HepG2 (cell line): Measurements from ENCODE around the gene UBTD1.

ENCODE experiments used
- CC2D1A ChIP-seq: sonication (generic); formaldehyde crosslinking; IDR thresholded peaks from 2 replicates; pipeline ENCODE4 v1.8.1; 2023; ENCODE audit warnings: mild to moderate bottlenecking, missing genetic modification reagents
- MXD4 ChIP-seq: IDR thresholded peaks from 2 replicates; pipeline ENCODE4 v1.6.1; 2016; ENCODE audit warnings: mild to moderate bottlenecking, missing biosample characterization, missing genetic modification reagents
- RBFOX2 ChIP-seq: fragments of 200-400 bp; formaldehyde crosslinking; IDR thresholded peaks from 2 replicates; pipeline ENCODE4 v1.6.1; 2017; ENCODE audit warnings: low read depth, mild to moderate bottlenecking, low read length
- ZNF274 ChIP-seq: sonication (generic); formaldehyde crosslinking; IDR thresholded peaks from 2 replicates; pipeline ENCODE4 v1.5.1; 2020; ENCODE audit warnings: mild to moderate bottlenecking, missing genetic modification reagents
- TF ChIP-seq, protein P1 (sequence below): sonication (generic); formaldehyde crosslinking; IDR thresholded peaks from 2 replicates; pipeline ENCODE4 v1.4.0; 2020; ENCODE audit warnings: missing genetic modification reagents

DNA sequence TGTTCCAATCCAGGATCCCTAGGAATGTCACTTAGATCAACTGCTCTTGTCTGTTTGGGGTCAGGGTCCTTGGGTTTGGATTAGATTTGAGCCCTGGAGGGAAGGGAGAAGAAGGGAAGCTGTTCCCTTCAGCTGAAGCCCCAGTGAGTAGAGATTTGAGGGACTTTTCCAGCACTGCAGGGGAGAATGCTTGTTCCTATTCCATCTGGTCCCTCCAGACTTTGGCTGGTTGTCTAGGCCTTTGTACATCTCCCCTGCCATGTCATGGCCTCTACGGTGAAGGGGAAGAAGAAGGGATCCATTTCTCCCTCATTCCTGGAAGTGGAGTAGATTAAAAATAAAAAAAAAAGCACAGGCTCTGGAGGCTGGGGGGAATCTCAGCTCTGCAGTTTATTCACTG is 101.9 kb downstream of the UBTD1 start:
- no peak for TF ChIP-seq MXD4 (CRISPR knock-in tag)
- TF ChIP-seq CC2D1A: no peak
- no peak for TF ChIP-seq ZNF274 (CRISPR knock-in tag)
- no peak for TF ChIP-seq RBFOX2
- TF ChIP-seq, protein P1, sequence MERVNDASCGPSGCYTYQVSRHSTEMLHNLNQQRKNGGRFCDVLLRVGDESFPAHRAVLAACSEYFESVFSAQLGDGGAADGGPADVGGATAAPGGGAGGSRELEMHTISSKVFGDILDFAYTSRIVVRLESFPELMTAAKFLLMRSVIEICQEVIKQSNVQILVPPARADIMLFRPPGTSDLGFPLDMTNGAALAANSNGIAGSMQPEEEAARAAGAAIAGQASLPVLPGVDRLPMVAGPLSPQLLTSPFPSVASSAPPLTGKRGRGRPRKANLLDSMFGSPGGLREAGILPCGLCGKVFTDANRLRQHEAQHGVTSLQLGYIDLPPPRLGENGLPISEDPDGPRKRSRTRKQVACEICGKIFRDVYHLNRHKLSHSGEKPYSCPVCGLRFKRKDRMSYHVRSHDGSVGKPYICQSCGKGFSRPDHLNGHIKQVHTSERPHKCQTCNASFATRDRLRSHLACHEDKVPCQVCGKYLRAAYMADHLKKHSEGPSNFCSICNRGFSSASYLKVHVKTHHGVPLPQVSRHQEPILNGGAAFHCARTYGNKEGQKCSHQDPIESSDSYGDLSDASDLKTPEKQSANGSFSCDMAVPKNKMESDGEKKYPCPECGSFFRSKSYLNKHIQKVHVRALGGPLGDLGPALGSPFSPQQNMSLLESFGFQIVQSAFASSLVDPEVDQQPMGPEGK (CRISPR knock-in tag): no peak
